Embryonic facial prominence (tissue), 1 donor: ENCODE measurements around the gene TMEM203.
"Not testable (repeated sequence)": the region's sequence is repeated elsewhere in the genome, so short reads cannot be mapped to it uniquely, and the experiment has no call there.

Source experiments
- DNase-seq: peaks from one replicate; pipeline ENCODE4 v3.0.0-alpha.2; 2016; ENCODE audit errors: extremely low spot score

Gene TMEM203, protein sequence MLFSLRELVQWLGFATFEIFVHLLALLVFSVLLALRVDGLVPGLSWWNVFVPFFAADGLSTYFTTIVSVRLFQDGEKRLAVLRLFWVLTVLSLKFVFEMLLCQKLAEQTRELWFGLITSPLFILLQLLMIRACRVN

DNA sequence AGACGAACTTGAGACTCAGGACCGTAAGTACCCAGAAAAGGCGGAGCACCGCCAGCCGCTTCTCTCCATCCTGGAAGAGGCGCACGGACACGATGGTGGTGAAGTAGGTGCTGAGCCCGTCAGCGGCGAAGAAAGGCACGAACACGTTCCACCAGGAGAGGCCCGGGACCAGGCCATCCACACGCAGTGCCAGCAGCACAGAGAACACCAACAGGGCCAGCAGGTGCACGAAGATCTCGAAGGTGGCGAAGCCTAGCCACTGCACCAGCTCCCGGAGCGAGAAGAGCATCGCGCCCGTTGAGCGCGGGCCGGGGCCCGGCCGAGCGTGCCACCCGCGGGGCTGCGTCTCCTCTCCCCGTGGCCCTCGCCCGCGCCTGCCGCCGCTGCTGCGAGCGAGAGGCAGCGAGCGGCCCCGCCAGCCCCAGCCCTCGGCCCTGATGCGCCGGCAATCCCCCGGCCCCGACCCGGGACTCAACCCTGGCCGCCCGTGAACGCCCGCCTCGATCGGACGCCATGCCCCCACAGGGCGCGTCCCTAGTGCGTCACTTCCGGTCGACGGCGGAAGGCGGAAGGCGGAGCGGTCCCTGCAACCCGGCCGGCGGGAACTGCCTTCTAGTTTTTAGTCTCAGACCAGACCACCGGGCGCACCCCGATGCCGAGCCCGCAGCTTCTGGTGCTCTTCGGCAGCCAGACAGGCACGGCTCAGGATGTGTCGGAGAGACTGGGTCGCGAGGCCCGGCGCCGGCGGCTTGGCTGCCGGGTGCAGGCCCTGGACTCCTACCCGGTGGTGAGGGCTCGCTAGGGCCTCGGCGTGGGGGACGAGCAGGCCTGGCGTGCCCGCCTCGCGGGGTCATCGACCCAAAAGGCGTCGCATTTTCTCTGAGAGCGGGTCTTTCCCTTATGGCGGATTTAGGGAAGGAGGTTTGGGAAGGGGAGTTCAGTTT lies at the start of gene TMEM203, which contains the start of gene NDOR1:
Gene TMEM203, minus strand, starts transcription at position 523 of the 944 bp plus-strand sequence. Its CDS starts 234 bp downstream, at position 289.
Gene NDOR1, plus strand, starts transcription at position 575 of the 944 bp plus-strand sequence. Its CDS starts 78 bp downstream, at position 653.
- DNase-seq: peak; percentile 72

DNA sequence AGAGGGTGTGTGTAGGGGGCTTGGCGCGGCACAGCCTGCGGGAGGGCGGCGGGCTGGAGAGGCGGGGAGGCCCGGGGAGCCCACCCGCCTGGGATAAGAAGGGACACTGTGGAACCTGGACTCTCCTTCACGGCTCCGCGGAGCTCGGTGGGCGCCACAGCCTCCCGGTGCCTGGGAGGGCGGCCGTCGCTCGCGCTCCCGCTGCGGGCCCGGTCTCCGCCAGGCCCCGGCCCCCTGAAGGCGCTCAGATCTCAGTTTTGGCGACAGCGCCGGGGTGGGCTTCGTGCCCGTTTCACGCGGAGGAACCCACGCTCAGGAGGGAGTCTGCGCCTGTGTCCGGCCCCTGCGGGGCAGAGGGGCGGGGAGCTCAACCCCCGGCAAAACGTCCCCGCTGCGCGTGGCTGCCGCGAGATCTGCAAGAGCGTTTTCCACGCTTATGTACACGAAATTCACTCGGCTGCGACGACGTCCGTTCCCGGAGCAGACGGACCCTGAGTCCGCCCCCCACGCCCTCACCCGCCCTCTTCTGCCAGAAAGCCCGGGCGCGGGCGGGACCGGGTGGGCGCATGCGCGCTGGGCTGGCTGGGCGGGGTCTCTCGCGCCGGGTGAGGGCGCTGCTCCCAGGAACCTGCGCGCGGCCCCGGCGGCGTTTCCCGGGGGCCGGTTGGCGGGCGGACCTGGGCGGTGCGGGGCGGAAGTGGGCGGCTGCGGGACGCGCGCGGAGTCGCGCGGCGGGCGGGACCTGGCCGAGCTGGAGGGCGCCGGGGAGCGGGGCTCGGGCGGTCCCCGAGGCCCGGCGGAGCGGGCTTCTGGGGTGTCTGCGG lies 49.4 kb upstream of the TMEM203 start, which contains the start of gene NELFB:
Gene NELFB, plus strand, starts transcription at position 704 of the 824 bp plus-strand sequence.
- peak; percentile 64 for DNase-seq

DNA sequence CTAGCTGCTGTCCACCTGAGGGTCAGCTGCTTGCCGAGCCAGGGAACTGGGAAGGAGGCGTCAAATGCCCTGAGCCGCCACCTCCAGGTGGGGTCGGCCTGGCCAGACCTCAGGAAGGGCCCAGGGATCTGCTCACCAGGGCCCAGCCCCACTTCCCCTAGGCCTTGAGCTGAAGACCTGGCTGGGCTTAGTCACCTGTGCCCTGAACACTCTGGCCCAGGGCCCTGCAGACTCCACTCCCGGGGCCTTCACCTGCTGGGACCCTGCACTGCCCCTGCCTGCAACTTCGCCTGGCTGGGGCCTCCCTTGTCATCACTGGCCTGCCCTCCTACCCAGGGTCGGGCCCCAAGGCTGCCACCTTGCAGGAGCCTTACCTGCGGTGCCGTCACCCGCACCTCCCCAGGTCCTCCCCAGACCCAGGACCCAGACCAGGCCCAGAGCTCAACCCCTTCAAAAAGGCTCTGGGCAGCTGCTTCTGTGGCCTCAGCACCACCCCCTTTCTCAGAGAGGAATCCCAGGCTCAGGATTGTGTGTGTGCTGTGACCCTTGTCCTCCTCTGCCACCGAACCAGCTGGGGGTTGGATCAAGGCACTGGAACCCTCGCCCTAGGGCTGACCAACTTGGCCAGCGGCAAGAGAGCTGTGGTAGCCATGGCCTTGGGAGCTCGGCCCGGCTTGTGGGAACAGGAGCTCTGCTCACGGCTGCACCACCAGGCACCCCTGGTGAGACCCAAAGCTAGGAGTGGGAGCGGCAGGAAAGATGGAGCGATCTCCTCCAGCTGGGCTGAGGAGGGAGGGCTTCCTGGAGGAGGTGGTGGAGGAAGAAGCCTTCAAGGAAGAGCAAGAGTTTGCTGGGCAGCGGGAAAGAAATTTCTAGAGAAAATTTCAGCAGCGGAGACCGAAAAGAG lies 48.5 kb upstream of the TMEM203 start:
- DNase-seq: no peak

DNA sequence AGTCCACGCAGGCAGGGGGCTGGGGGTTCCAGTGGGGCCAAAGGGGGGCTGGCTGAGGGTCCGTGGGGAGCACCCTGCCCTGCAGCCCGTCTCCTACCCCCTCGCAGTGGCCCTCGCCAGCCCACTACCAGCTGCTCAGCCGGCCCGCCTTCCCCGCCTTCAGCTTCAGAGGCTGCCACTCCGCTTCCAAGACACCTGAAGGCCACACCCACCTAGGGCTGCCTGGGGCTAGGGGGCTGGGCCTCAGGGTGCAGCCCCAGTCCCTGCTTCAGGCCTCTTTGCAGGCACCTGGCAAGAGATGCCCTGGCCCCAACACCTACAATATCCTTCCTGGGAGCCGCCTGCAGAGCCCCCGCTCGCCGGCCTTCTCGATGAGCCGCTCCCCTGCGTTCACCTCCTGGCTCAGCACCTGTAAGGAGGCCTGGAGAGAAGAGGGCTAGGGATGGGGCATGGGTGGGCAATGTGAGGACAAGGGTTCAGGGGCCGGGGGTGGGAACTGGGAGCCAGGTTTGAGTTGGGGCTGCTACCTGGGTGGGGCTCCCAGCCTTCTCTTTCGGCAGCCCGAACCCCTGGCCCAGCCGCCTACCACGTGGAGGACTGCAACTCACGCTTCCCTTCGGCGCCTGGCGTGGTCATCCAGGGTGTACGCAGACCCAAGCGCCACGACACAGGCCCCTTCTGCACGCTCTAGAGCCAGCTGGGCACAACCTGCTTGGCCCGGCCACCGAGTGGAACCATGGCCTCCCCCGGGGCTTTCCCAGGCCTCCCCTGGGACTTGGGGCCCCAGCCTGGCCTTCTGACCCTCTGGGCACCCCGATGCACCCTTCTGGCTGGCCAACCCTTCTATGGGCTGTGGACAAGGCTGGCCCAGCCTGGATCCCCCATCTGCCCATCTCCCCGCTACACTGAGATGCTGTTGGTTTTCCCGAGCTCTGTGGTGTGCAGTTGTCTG lies 47.4 kb upstream of the TMEM203 start:
- no peak for DNase-seq

DNA sequence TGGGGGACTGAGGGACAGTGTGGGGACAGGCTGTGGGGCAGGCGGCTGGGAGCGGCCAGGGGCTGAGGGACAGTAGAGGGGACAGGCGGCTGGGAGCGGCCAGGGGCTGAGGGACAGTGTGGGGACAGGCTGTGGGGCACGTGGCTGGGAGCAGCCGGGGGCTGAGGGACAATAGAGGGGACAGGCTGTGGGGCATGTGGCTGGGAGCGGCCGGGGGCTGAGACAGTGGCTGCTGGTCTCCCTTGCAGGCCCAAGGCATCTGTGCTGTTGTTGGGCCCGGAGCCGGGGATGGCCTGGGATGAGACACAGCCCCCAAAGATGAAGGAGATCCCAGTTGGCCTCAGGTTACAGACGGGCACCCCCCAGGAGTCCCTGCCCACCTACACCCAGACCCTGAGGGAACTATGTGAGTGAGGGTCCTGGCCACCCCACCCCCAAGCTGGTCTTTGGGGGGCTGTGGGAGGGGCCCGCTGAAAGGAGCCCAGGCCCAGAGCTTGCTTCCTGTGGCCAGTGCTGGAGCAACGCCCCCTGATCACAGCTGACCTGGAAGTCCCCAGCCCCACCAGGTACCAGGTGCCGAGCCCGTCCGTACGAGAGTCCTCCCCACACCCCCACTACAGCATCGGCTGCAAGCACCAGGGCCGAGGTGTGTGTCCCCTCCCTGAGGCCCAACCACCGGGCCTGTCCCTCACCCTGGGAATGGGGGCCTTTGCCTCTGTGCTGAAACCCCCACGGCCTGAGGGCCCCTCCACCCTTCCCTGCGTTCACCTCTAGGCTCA lies 46.2 kb upstream of the TMEM203 start:
- DNase-seq: no peak

DNA sequence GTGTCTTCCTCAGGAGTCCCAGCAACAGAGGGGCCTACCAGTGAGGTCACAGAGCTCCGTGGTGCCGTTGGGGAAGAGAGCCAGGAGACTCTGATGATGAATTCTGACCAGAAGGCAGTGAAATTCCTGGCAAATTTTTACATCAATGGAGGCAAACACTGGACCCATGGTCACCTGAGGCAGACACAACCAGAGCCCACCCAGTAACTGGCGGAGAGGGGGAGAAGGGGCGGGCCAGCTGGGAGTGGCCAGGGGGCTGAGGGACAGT lies 45.7 kb upstream of the TMEM203 start, which contains the start of gene STPG3:
Gene STPG3, plus strand, starts transcription at position 93 of the 268 bp plus-strand sequence. Its CDS starts 1 bp downstream, at position 94.
- DNase-seq: no peak

DNA sequence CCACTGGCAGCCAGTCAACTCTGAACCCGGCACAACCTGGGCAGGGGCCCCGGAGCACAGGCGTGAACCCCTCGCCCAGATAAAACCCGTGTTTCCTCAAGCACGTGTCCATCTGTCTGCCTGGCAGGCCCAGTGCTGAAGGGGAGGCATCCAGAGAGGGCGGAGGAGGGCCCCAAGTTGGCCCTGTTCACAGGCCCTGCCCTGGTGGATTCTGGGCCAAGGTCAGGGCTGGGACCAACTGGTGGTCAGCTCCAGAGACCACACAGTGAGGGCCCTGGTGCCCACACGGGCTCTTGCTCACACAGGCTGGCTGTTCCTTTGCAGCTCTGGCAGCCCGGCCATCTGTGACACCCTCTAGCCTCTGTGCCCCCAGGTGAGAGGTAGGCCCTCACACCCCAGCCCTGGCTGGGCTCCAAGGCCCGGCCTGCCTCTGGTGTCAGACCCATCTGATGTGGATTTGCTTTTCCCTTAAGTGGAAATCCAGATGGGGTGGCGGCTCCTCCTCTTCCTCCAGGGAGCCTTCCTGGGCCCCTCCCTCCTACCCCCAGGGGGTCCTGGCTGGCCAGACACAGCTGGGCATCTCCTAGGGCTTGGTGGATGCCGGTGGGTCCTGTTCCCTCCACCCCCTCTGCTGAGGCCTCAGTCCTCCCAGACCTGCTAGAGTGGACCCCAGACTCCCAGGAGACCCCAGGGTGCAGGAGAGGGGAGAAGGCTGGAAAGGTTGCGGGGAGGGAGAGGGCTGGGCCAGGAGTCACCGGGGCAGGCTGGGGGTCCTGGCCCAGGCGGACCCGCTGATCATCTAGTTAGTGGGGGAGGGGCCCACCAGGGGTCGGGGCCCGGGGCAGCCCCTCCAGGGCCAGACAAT lies 45.1 kb upstream of the TMEM203 start:
- DNase-seq: no peak

DNA sequence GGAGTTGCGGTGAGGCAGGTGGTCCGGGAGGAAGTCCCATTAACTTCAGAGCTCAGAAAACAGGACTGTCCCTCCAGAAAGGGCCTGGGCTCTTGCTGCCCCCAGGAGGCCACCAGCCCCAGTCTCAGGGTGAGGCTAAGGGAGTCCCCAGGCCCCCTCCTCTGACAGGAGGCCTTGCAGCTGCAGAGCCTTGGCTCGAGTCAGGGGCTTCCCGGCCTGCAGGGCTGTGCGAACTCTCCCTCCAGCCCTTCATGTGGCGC lies 42.4 kb upstream of the TMEM203 start:
- no peak for DNase-seq

DNA sequence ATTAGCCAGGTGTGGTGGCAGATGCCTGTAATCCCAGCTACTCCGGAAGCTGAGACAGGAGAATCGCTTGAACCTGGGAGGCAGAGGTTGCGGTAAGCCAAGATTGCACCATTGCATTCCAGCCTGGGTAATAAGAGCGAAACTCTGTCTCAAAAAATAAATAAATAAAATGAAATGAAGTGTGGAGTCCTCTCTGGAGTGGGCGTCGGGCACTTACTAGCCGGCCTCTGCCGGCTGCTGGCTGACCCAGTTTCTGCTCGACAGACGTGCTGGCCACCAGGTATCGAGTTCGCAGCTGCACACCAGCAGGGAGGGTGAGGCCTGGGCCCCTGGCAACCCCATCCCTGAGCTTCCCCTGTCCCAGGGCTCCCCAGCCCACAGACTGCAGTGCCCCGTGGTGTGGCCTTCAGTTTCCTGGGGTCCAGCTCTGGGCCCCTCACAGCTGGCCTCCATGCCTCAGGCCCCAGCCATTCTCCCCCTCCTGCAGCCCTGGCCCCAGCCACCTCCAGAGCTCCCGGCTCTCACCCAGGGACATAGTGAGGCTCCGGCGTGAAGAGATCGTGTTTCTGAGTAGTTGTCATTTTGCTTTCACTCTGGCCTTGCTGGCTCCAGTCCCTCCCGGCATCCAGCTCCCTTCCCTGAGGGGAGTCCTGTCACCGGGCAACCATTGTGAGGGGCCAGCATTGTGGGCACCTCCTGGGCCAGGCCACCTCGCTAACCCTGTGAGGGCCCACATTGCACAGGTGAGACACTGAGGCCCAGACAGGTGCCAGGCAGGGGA lies 41.9 kb upstream of the TMEM203 start:
- DNase-seq: no peak

DNA sequence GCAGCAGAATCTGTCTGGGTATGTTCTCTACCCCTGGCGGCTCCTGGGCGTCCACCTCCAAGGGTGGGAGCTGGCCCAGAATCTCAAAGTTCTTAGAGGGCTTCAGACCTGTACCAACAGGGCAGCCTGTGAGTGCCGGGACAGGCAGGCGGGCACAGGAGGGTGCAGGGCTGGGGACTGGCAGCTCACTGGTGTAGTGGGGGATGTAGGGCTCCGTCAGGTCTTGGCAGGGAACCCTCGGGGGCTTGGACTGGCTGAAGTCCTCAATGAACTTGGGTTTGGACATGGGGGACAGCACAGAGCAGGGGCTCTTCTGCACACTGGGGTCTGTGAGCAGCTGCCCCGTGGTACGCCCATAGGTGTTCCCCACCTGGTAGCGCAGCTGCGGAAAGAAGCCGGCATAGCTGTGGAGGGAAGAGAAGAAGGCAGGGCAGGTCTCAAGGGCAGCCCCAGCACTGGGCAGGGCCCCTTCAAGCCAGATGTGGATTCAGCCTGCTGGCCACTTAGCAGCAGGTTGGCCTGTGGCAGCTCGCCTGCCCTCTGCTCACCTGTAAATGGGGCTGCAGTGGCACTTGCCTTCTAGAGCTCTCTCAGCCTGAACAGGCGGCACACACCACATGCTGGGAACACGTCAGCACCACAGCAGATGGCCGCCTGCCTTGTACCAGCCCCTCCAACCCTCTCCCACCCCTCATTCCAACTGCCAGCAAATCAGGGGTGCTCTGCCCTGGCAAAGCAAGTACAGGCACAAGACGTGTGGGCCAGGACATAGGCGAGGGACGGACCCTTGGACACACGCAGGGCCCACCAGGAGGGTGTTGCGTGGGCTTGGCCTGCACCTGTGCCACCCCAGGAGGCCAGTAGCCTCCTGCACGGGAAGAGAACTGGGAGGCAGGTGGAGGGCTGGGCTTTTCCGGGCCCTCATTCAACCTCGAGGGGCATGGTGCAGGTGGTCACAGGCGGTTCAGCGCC lies 40.3 kb upstream of the TMEM203 start:
- DNase-seq: no peak

DNA sequence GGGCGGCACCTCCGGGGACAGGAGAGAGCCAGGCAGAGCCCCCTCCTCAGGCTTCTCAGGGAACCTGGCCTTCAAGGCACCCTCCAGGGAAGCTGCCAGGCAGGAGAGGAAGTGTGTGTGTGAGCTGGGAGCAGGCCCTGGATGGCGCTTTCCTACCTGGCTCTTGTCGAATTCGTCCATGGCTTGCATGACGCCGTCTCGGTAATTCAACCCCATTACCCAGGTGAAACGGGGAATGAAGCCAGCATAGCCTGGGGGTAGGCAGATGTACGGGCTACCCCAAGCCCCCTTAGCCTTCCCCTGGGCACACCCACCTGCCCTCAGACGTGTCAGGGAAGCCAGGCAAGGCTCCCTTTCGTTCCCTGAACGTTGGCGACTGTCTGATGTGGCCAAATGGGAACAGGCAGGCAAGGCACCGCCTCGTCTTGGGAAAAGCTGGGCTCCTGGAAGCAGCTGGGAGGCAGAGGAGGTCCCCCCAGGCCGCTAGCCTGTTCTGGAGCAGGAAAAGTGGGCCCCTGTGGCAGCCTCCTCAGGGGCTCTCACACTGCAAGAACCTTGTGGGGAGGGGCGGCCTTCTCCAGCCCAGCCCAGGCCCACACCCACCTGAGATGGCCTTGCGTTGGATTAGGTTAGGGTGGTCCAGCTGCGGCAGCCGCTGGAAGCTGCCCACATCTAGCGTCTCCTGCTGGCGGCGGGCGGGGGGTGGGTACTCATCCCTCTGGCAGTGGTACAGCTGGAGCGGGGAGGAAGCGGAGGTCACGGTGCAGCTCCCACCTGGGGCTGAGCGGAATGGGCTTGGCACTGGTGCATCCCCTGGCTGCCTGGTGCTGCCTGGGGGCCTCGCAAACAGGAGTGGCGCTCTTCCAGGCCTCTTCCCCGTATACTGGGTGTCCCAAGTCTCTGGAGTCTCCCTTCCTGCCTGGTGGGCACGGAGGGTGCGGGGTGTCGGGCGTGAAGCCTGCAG lies 39.3 kb upstream of the TMEM203 start:
- DNase-seq: no peak

DNA sequence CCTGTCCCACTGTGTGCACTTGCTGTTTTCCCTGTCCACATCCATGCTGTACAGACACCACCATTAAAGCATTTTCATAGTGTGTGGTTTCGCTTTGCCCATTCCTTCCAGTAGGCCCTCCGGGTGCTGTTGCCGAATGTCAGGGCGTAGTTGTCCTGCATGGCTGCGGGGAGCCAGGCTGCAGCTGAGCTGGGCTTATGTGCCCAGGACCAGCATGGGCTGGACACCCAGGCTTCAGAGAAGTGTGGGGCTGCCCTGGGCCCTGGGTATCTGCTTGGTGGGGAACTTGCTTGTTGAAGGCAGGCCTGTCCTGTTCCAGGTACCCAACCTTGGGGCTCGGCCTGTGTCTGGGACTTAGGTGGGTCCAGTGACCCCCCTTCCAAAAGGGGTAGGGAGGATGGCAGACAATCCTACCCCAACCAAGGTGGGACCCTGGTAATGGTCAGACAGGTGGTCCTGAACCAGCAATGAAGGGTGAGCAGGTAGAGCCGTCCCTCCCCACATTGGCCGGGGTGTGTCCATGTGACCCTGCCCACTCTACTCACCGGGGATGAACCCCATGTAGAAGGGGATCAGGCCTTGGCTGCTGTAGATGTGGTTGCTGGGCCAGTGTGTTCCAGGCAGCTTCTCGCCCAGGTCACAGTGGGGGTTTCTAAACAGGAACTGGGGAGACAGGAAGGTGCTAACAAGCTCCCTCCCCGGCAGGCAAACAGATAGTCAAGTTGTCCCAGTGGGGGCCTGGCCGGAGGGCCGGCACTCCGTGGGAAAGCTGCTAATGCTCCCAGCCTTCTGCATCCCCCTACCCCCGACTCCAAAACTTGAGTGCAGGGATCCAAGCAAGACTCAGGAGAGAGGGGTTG lies 38.4 kb upstream of the TMEM203 start:
- no peak for DNase-seq

DNA sequence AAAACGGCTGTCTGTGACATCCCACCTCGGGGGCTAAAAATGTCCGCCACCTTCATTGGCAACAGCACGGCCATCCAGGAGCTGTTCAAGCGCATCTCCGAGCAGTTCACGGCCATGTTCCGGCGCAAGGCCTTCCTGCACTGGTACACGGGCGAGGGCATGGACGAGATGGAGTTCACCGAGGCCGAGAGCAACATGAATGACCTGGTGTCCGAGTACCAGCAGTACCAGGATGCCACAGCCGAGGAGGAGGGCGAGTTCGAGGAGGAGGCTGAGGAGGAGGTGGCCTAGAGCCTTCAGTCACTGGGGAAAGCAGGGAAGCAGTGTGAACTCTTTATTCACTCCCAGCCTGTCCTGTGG lies 37.8 kb upstream of the TMEM203 start:
- DNase-seq: not testable (repeated sequence)
